Psoas muscle (tissue), 8 donors: ENCODE data around the gene CLDN1. TPM values are rescaled to one million over a fixed set of nuclear protein-coding genes. Genes with fewer than 3 reads are reported as not detected.

Experiments
- ATAC-seq, 4 donors: fragments of 200-7000 bp; cut with Tn5 transposase; one replicate each; pipeline ENCODE4 v1.9.1; 2020; ENCODE audit warnings: moderate library complexity in 3 of 4, mild to moderate bottlenecking in 2 of 4
- DNase-seq, 2 donors: peaks; one replicate each; pipeline ENCODE4 v3.0.0-alpha.2; 2020
- H3K27ac ChIP-seq: fragments of 200-600 bp; one replicate; pipeline ENCODE4 v1.8.0; 2022
- H3K27me3 ChIP-seq, 3 donors: fragments of 200-600 bp in 1 of 3; one replicate each; pipeline versions ENCODE4 v1.6.1 to v1.8.0; 2013 to 2022; ENCODE audit warnings: low read length in 2 of 3, mild to moderate bottlenecking in 2 of 3, moderate library complexity in 1 of 3; ENCODE audit not compliant: insufficient read depth in 3 of 3
- H3K36me3 ChIP-seq, 2 donors: fragments of 200-600 bp in 1 of 2; one replicate each; pipeline versions ENCODE4 v1.6.1 to v1.8.0; 2013 to 2022; ENCODE audit warnings: low read depth in 1 of 2, mild to moderate bottlenecking in 1 of 2, moderate library complexity in 1 of 2; ENCODE audit not compliant: insufficient read depth in 1 of 2
- H3K4me1 ChIP-seq: fragments of 200-600 bp; one replicate; pipeline ENCODE4 v1.8.0; 2022
- H3K4me3 ChIP-seq: fragments of 200-600 bp; one replicate; pipeline ENCODE4 v1.8.0; 2022; ENCODE audit warnings: mild to moderate bottlenecking
- H3K9me3 ChIP-seq: fragments of 200-600 bp; one replicate; pipeline ENCODE4 v1.8.0; 2022
- WGBS, 3 donors: extraction: QIAGEN DNeasy Blood & Tissue Kit; methylation state at CpG; one replicate each; pipeline versions ENCODE4 v1.1.6 to v1.1.7; 2013; 5-methylcytosine and 5-hydroxymethylcytosine counted together
- intact Hi-C, 2 donors: fragments of 100-400 bp; cut with DNase I; formaldehyde crosslinking; loops; one replicate each; pipeline versions ENCODE4 v1.11.0 to v1.14.2; 2022
- polyA plus RNA-seq, 3 donors: library from polyadenylated mRNA; stranded (reverse); fragments of 200-250 nt; gene quantifications; one replicate each; pipeline ENCODE4 v1.2.3, GENCODE V29; 2013
- total RNA-seq, 4 donors: library from RNA; stranded (reverse); fragmentation: NEBNext Ultra II Directional in 2 of 4; extraction: Animal tissue kit (Norgen Biotek cat#: 25700) in 2 of 4; gene quantifications; one replicate each; pipeline versions ENCODE4 v1.2.1 to v1.2.4, GENCODE V29; 2021 to 2023
- TF ChIP-seq, protein P1 (sequence below): fragments of 200-600 bp; IDR thresholded peaks from one replicate; pipeline ENCODE4 v1.8.0; 2022; ENCODE audit warnings: antibody characterized with exemption
- donor health status: healthy with polysubstance abuse.
- donor health status: DM: no; HTN: no; CAD: no; lungs with moderate emphysema.
- donor health status: Bipolar disorder and iron deficiency.
- donor health status: healthy.
- donor health status: DM: yes; HTN: yes; CAD: no.
- donor health status: DM: no; HTN: no; CAD: no.
- donor health status: DM: no; HTN: no; CAD: no.
- donor health status: DM: yes; HTN: yes; CAD: no.

Gene CLDN1
- total and polyA plus RNA-seq, 7 donors = 0.25 to 0.62 (median 0.37) TPM; not detected in 1

DNA sequence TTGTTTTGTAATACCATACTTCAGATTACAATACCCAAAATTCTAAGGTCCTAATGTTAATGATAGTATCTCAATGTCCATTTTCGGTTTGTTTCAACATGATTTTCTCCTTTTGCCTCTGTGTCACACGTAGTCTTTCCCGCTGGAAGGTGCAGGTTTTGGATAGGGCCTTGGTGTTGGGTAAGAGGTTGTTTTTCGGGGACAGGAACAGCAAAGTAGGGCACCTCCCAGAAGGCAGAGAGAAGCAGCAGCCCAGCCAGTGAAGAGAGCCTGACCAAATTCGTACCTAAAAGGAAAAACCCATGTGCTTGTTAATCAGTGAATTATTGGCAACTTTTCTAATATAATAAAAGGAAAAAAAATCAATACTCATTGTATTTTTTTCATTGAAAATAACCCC is 14.1 kb downstream of the CLDN1 start:
- Histone ChIP-seq H3K4me1 (no peaks in the 10 kb centered on the region), H3K36me3 (no peaks in the 10 kb centered on the region), H3K4me3 (no peak overlapping the region), H3K9me3 (no peaks in the 10 kb centered on the region), H3K27ac (no peak overlapping the region), H3K27me3 (no peaks in the 10 kb centered on the region)
- 89 to 99% (median 91%) methylated on average over 5 of the region's 5 CpGs for WGBS, 3 donors
- ATAC-seq (no peak), DNase-seq (no peak)
- TF ChIP-seq, protein P1, sequence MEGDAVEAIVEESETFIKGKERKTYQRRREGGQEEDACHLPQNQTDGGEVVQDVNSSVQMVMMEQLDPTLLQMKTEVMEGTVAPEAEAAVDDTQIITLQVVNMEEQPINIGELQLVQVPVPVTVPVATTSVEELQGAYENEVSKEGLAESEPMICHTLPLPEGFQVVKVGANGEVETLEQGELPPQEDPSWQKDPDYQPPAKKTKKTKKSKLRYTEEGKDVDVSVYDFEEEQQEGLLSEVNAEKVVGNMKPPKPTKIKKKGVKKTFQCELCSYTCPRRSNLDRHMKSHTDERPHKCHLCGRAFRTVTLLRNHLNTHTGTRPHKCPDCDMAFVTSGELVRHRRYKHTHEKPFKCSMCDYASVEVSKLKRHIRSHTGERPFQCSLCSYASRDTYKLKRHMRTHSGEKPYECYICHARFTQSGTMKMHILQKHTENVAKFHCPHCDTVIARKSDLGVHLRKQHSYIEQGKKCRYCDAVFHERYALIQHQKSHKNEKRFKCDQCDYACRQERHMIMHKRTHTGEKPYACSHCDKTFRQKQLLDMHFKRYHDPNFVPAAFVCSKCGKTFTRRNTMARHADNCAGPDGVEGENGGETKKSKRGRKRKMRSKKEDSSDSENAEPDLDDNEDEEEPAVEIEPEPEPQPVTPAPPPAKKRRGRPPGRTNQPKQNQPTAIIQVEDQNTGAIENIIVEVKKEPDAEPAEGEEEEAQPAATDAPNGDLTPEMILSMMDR = no peak
- intact Hi-C loops = no loop called here

DNA sequence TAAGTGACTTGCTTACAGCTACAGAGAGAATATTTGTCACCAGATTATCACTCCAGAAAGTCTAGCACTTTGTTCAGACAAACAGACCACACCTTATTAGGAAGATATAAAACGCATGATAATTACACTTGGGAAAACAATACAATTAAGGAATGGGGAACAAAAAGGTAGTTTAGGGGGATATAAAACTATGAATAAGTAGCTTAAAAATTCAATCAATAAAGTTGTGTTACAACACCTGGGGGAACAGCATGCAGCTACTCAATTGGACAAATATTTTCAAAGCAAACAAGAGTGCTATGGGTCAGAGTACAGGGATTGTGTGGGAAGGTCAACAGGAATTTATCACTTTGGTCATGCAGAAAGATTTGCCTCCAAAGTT is 15.1 kb downstream of the CLDN1 start:
- intact Hi-C loops = no loop called here
- Histone ChIP-seq H3K4me1 (no peaks in the 10 kb centered on the region), H3K9me3 (no peaks in the 10 kb centered on the region), H3K27me3 (no peaks in the 10 kb centered on the region), H3K27ac (peak overlapping the region; percentile 62), H3K36me3 (no peaks in the 10 kb centered on the region), H3K4me3 (no peak overlapping the region)
- 67 to 86% (median 74%) methylated on average over 1 of the region's 1 CpG for WGBS, 3 donors
- TF ChIP-seq, protein P1 = no peak
- DNase-seq = no peak
- no peak for ATAC-seq

DNA sequence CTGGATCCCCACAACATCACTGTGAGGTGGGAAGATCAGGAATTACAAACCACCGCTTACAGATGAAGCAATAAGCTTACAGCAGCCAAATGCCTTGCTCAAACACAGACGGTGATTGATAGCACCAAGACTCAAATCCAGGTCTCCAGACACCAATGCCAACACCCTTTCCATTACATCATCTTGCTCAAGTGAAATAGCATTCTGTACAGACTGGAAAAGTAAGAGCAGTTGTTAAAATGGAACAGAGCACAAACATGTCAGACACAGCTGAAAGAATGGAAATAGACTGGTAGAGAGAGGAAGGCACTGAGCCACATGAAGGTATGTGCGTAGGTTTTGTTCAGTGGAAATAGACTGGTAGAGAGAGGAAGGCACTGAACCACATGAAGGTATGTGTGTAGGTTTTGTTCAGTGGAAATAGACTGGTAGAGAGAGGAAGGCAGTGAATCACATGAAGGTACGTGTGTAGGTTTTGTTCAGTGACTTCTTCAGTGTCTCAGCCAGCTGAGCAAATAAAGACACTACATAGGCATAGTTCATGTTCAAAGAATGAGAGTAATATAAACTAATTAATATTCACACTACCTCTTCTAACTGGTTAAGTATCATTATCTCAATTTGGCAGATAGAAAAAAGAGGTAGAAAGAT is 15.6 kb downstream of the CLDN1 start:
- ATAC-seq = peak; percentile 85 to 98 (median 96)
- no peaks in the 10 kb centered on the region for H3K36me3 ChIP-seq
- TF ChIP-seq, protein P1 = no peak
- H3K4me1 ChIP-seq = no peaks in the 10 kb centered on the region
- H3K27ac ChIP-seq = peak overlapping the region; percentile 62
- intact Hi-C loops = no loop called here
- no peak overlapping the region for H3K4me3 ChIP-seq
- DNase-seq = peak in 1 of 2 donors; percentile 12
- 35 to 45% (median 43%) methylated on average over 4 of the region's 4 CpGs for WGBS, 3 donors
- H3K27me3 ChIP-seq = no peaks in the 10 kb centered on the region
- no peaks in the 10 kb centered on the region for H3K9me3 ChIP-seq

DNA sequence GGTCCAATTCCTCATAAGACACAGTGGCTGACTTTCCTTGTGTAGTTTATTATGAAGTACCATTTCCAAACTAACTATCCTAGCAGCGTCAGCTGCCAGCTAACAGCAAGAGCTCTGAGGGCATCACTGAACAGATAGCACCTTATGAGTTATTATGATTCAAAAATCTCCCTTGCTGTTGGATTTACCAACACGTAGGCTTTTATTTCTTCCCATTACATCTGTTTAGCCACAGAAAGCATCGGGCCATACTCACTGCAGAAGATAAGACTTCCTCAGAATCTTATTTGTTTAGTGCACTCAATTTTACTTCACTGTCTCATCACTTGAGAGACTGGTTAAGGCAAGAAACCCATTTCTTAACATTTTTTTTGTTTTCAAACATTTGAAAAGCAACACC is 16.2 kb downstream of the CLDN1 start:
- no peaks in the 10 kb centered on the region for H3K9me3 ChIP-seq
- TF ChIP-seq, protein P1 = no peak
- no peak for DNase-seq
- WGBS, 3 donors = 69 to 91% (median 74%) methylated on average over 3 of the region's 3 CpGs
- no peaks in the 10 kb centered on the region for H3K36me3 ChIP-seq
- intact Hi-C loops = no loop called here
- H3K27me3 ChIP-seq = no peaks in the 10 kb centered on the region
- no peak overlapping the region for H3K4me3 ChIP-seq
- ATAC-seq = no peak
- H3K4me1 ChIP-seq = no peaks in the 10 kb centered on the region
- H3K27ac ChIP-seq = no peak overlapping the region

DNA sequence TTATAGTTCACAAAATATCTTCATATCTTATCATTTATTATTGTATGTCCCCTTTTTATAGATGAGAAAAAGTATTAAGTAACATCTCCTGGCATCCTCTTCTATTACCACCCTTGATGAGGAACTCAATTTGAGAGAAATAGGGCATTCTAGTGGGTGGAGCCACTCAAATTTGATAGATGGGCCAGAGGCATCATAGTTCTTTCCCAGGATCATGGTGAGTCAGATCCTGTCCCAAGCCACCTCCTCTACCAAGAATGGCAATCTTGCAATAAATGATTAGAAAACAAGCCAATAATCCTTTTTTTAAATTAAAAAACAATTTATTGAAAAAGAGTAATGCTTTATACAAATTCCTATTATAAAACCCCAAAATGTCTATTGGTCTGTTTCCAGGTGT is 16.8 kb downstream of the CLDN1 start:
- ATAC-seq = no peak
- H3K27me3 ChIP-seq = no peaks in the 10 kb centered on the region
- no peaks in the 10 kb centered on the region for H3K36me3 ChIP-seq
- no peaks in the 10 kb centered on the region for H3K9me3 ChIP-seq
- no peak overlapping the region for H3K27ac ChIP-seq
- intact Hi-C loops = no loop called here
- no peak for DNase-seq
- H3K4me1 ChIP-seq = no peaks in the 10 kb centered on the region
- TF ChIP-seq, protein P1 = no peak
- H3K4me3 ChIP-seq = no peak overlapping the region
